Esophagus (tissue), 2 donors: Measurements from ENCODE around the gene DIP2A. TPM values are rescaled to one million over a fixed set of nuclear protein-coding genes. Genes with fewer than 3 reads are reported as not detected.
"Not testable (repeated sequence)": the region's sequence is repeated elsewhere in the genome, so short reads cannot be mapped to it uniquely, and the experiment has no call there.

Experiments used
- H3K27ac ChIP-seq, 2 donors: one replicate each; pipeline ENCODE4 v1.5.1; 2013; ENCODE audit warnings: low read depth in 2 of 2, mild to moderate bottlenecking in 2 of 2, inconsistent platforms in 1 of 2, low read length in 1 of 2, moderate library complexity in 1 of 2
- H3K27me3 ChIP-seq, 2 donors: one replicate each; pipeline ENCODE4 v1.6.1; 2013; ENCODE audit warnings: low read length in 2 of 2, control low read depth in 1 of 2, mild to moderate bottlenecking in 1 of 2; ENCODE audit not compliant: insufficient read depth in 2 of 2, control insufficient read depth in 1 of 2
- H3K36me3 ChIP-seq, 2 donors: one replicate each; pipeline ENCODE4 v1.6.1; 2013; ENCODE audit warnings: low read length in 1 of 2; ENCODE audit not compliant: control insufficient read depth in 2 of 2, insufficient read depth in 2 of 2
- H3K4me1 ChIP-seq, 2 donors: one replicate each; pipeline ENCODE4 v1.6.1; 2013; ENCODE audit warnings: low read length in 1 of 2; ENCODE audit not compliant: control insufficient read depth in 2 of 2, insufficient read depth in 2 of 2
- H3K4me3 ChIP-seq, 2 donors: one replicate each; pipeline ENCODE4 v1.5.1; 2013; ENCODE audit warnings: low read length in 2 of 2, mild to moderate bottlenecking in 2 of 2, low read depth in 1 of 2, moderate library complexity in 1 of 2
- H3K9me3 ChIP-seq, 2 donors: one replicate each; pipeline ENCODE4 v1.6.1; 2013; ENCODE audit warnings: mild to moderate bottlenecking in 2 of 2, low read depth in 1 of 2, low read length in 1 of 2, moderate library complexity in 1 of 2; ENCODE audit not compliant: control insufficient read depth in 2 of 2, insufficient read depth in 1 of 2
- WGBS, 2 donors: extraction: QIAGEN DNeasy Blood & Tissue Kit; methylation state at CpG; one replicate each; pipeline ENCODE4 v1.1.7; 2013; 5-methylcytosine and 5-hydroxymethylcytosine counted together
- polyA plus RNA-seq, 2 donors: library from polyadenylated mRNA; stranded (reverse); fragments of 200-250 nt; gene quantifications; one replicate each; pipeline ENCODE4 v1.2.3, GENCODE V29; 2013
- donor health status: healthy with polysubstance abuse.
- donor health status: Bipolar disorder and iron deficiency.

The DIP2A gene
- polyA plus RNA-seq, 2 donors: 15.3 to 29.7 TPM

- Histone ChIP-seq H3K27me3 (no peaks in the 10 kb centered on the region), H3K27ac (no peak overlapping the region), H3K4me1 (peaks cover 3 to 18% of the 10 kb centered on the region in 2 donors)
These were observed 1.9 kb upstream of the DIP2A start for GRCh38 chr21:46456750-46457149.

GRCh38 chr21:46457801-46458314 lies 833 bp upstream of the DIP2A start:
- Histone ChIP-seq H3K27ac (peak overlapping the region; percentile 80 to 89), H3K4me1 (peaks cover 3 to 18% of the 10 kb centered on the region in 2 donors), H3K9me3 (no peaks in the 10 kb centered on the region), H3K36me3 (no peaks in the 10 kb centered on the region), H3K4me3 (peak overlapping the region; percentile 66 to 82), H3K27me3 (no peaks in the 10 kb centered on the region)
- WGBS, 2 donors: 1% methylated on average over 24 to 30 of the region's 30 CpGs

More at GRCh38 chr21:46456750-46457149, 1.9 kb upstream of the DIP2A start:
- 68 to 82% methylated on average over 4 of the region's 4 CpGs for WGBS, 2 donors
- H3K9me3 ChIP-seq: no peaks in the 10 kb centered on the region
- H3K36me3 ChIP-seq: no peaks in the 10 kb centered on the region
- no peak overlapping the region for H3K4me3 ChIP-seq

DNA sequence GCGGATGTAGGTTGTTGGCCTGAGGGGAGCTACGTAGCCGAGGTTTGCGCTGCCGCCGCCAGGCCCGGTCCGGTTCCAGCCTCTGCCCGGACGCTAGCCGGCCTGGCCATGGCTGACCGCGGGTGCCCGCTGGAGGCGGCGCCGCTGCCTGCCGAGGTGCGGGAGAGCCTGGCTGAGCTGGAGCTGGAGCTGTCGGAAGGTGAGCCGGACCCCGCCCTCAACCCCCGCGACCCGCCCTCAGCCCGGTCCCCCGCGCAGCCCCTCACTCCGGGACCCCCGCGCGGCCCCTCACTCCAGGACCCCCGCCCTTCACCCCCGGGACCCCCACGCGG lies 299 bp downstream of the DIP2A start:
- 0 to 2% methylated on average over 21 to 36 of the region's 36 CpGs for WGBS, 2 donors
- Histone ChIP-seq H3K9me3 (no peaks in the 10 kb centered on the region), H3K27ac (peak overlapping the region; percentile 66 to 84), H3K36me3 (no peaks in the 10 kb centered on the region), H3K4me3 (peak overlapping the region; percentile 66 to 89), H3K4me1 (peaks cover 3 to 18% of the 10 kb centered on the region in 2 donors), H3K27me3 (no peaks in the 10 kb centered on the region)

GRCh38 chr21:46459356-46460112 lies 843 bp downstream of the DIP2A start:
- Histone ChIP-seq H3K4me1 (peaks cover 3 to 18% of the 10 kb centered on the region in 2 donors), H3K9me3 (no peaks in the 10 kb centered on the region), H3K36me3 (no peaks in the 10 kb centered on the region), H3K27ac (peak overlapping the region; percentile 66 to 84), H3K27me3 (no peaks in the 10 kb centered on the region), H3K4me3 (peak overlapping the region; percentile 66 to 89)
- WGBS, 2 donors: 4 to 6% methylated on average over 22 to 41 of the region's 41 CpGs

DNA sequence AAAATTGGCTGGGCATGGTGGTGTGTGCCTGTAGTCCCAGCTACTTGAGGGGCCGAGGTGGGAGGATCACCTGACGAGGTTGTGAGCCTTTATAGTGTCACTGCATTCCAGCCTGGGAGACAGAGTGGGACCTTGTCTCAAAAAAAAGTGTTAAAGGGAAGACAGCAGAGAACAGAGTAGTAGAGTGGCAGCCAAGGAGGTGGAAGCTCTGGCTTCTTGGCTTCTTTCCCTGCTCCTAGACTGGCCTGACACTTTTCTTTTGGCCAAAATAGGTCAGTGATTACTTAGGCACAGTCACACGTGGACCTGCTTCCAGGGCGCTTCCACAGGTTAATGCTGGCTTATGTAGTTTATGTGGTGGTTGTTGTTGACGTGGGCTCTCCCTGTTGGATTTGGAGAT lies 3.2 kb downstream of the DIP2A start:
- no peak overlapping the region for H3K27ac ChIP-seq
- WGBS, 2 donors: 69 to 74% methylated on average over 5 of the region's 5 CpGs

GRCh38 chr21:46465153-46465552 lies 6.5 kb downstream of the DIP2A start:
- H3K27ac ChIP-seq, H3K36me3 ChIP-seq, H3K9me3 ChIP-seq, H3K27me3 ChIP-seq, H3K4me3 ChIP-seq, H3K4me1 ChIP-seq: not testable (repeated sequence)
- WGBS, 2 donors: 93 to 96% methylated on average over 6 of the region's 6 CpGs

More for the DNA sequence above, 3.2 kb downstream of the DIP2A start:
- peaks cover 0 to 11% of the 10 kb centered on the region in 2 donors for H3K4me1 ChIP-seq
- H3K27me3 ChIP-seq: no peaks in the 10 kb centered on the region
- H3K4me3 ChIP-seq: no peak overlapping the region
- H3K9me3 ChIP-seq: no peaks in the 10 kb centered on the region
- H3K36me3 ChIP-seq: no peaks in the 10 kb centered on the region

GRCh38 chr21:46465651-46466050 lies 7.0 kb downstream of the DIP2A start:
- H3K27me3 ChIP-seq: no peaks in the 10 kb centered on the region
- H3K27ac ChIP-seq: no peak overlapping the region
- WGBS, 2 donors: 82% methylated on average over 3 of the region's 3 CpGs
- no peaks in the 10 kb centered on the region for H3K9me3 ChIP-seq
- no peaks in the 10 kb centered on the region for H3K4me1 ChIP-seq
- no peak overlapping the region for H3K4me3 ChIP-seq
- H3K36me3 ChIP-seq: peaks cover 2 to 3% of the 10 kb centered on the region in 2 donors

- Histone ChIP-seq H3K27me3 (no peaks in the 10 kb centered on the region), H3K4me3 (no peak overlapping the region), H3K9me3 (no peaks in the 10 kb centered on the region), H3K36me3 (peaks cover 2 to 3% of the 10 kb centered on the region in 2 donors), H3K27ac (no peak overlapping the region), H3K4me1 (no peaks in the 10 kb centered on the region)
- 75 to 77% methylated on average over 5 to 6 of the region's 6 CpGs for WGBS, 2 donors
These were observed 9.6 kb downstream of the DIP2A start for GRCh38 chr21:46468108-46468774.

GRCh38 chr21:46469275-46469674 lies 10.6 kb downstream of the DIP2A start:
- Histone ChIP-seq H3K4me3 (no peak overlapping the region), H3K27me3 (no peaks in the 10 kb centered on the region), H3K9me3 (no peaks in the 10 kb centered on the region), H3K4me1 (no peaks in the 10 kb centered on the region), H3K27ac (no peak overlapping the region), H3K36me3 (peaks cover 2 to 3% of the 10 kb centered on the region in 2 donors)
- WGBS, 2 donors: 93 to 97% methylated on average over 3 of the region's 3 CpGs
